Brain microvascular endothelial cell (primary cell): ENCODE measurements around the gene APCDD1.
"Not testable (repeated sequence)": the region's sequence is repeated elsewhere in the genome, so short reads cannot be mapped to it uniquely, and the experiment has no call there.

Experiments used
- DNase-seq: peaks from one replicate; pipeline ENCODE4 v3.0.0-alpha.2; 2020
- H3K27ac ChIP-seq: fragments of 250-450 bp; sonication (Bioruptor Pico); 2 replicates; pipeline ENCODE4 v1.5.1; 2020; ENCODE audit warnings: mild to moderate bottlenecking, moderate library complexity
- H3K27me3 ChIP-seq: fragments of 250-450 bp; sonication (Bioruptor Pico); replicated peaks from 2 replicates; pipeline ENCODE4 v1.5.1; 2020; ENCODE audit warnings: mild to moderate bottlenecking
- H3K36me3 ChIP-seq: fragments of 250-450 bp; sonication (Bioruptor Pico); replicated peaks from 2 replicates; pipeline ENCODE4 v1.5.1; 2020; ENCODE audit warnings: mild to moderate bottlenecking
- H3K4me3 ChIP-seq: 2 replicates; pipeline ENCODE4 v1.5.1; 2011; ENCODE audit warnings: low read depth, mild to moderate bottlenecking, control low read depth, low read length, moderate library complexity
- CTCF ChIP-seq: IDR thresholded peaks from 2 replicates; pipeline ENCODE4 v1.5.1; 2011; ENCODE audit warnings: low read depth, mild to moderate bottlenecking, moderate library complexity, low read length, control low read depth, inconsistent platforms; ENCODE audit errors: missing control alignments
- in situ Hi-C: cut with HindIII; loops from 2 replicates; pipeline ENCODE4 v1.10.0; 2017; ENCODE audit warnings: low sequenced_read_pairs, low pct_ligation_motif_present

Gene APCDD1

DNA sequence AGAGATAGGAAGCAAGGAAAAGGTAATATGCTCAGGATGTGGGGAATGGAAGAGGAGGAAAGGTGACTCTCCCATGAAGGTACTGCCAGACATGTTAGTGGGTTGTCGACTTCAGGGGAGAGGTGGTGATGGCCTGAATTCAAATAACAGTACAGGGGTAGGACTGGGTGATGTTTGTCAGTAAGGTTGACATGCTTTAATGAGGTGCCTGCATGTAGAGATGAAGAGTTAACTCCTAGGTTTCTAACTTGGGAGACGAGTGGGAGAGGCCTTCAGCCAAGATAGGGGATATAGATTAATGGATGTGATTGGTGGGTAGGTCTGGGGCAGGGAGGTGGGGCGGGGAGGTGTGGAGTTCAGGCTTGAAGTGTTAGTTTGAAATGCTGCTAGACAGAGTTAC lies 74.0 kb downstream of the APCDD1 start:
- Histone ChIP-seq H3K27me3 (no peaks in the 10 kb centered on the region), H3K4me3 (no peak overlapping the region), H3K27ac (no peak overlapping the region), H3K36me3 (no peaks in the 10 kb centered on the region)
- no peak for TF ChIP-seq CTCF
- in situ Hi-C loops, result no loop called here
- no peak for DNase-seq

DNA sequence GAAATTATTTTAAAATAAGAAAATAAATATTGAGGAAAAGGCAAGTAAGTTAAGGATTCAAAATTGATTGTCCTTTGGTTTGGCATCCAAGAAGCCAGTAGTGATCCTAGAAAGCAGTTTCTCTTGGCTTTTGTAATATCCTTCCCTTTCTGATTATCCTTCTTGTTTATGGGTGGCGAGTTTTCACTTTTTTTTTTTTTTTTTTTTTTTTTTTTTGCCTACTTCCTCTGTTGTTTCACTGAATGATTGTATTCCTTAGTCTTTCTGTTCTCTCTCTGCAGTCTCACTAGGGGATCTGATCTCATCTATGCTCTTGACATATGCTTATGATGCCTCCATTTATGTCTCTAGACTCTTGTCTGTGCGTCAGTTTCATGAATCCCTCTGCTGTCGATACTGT lies 75.6 kb downstream of the APCDD1 start:
- H3K36me3 ChIP-seq, result no peaks in the 10 kb centered on the region
- no peak for DNase-seq
- in situ Hi-C loops, result no loop called here
- H3K27ac ChIP-seq, result no peak overlapping the region
- TF ChIP-seq CTCF, result no peak
- H3K27me3 ChIP-seq, result no peaks in the 10 kb centered on the region
- H3K4me3 ChIP-seq, result no peak overlapping the region

DNA sequence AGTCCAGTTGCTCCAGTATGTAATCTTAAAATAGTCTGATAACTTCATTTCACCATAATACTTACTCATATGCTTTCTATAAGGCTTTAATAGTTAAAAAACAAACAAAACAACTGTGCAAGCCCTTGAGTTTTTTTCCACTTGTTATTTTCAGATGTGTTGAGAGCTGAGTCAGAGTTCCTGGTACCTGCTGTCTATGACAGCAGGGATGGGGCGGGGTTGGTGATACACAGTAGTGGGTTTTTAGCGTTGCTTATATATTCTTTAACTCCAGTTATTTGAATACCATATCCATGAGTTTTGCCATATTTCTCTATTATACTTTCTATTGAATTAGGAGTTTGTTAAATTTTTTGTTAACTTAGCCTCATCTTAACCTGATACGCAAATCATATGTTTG lies 76.4 kb downstream of the APCDD1 start:
- DNase-seq, result no peak
- Histone ChIP-seq H3K4me3 (no peak overlapping the region), H3K27me3 (no peaks in the 10 kb centered on the region), H3K36me3 (no peaks in the 10 kb centered on the region), H3K27ac (no peak overlapping the region)
- TF ChIP-seq CTCF, result no peak
- in situ Hi-C loops, result no loop called here

DNA sequence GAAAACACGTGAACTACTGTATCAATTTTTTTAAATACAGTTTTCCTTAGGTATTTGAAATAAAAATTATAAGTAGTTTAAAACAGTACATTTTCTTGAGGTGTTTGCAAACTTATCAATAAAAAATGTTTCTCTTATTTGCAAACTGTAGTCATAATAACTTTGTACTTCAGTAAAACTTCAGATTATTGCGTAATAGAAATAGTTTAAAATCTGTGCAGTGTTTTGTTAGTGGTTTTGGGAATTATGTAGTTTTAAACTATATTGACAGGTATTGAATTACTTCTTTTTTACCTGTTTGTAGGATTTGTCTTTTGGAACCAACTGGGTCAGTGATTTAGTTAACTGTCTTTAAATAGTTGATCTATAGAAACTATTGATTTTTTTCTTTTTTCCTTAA lies 78.7 kb downstream of the APCDD1 start:
- no peak overlapping the region for H3K27ac ChIP-seq
- in situ Hi-C loops, result no loop called here

GRCh38 chr18:10536280-10536679 lies 81.8 kb downstream of the APCDD1 start:
- peak; percentile 41 for DNase-seq
- H3K27ac ChIP-seq, result peak overlapping the region; percentile 40
- peaks cover 22% of the 10 kb centered on the region for H3K36me3 ChIP-seq
- H3K4me3 ChIP-seq, result no peak overlapping the region
- in situ Hi-C loops, result no loop called here
- TF ChIP-seq CTCF, result no peak
- H3K27me3 ChIP-seq, result no peaks in the 10 kb centered on the region

More for the DNA sequence above, 78.7 kb downstream of the APCDD1 start:
- TF ChIP-seq CTCF, result no peak
- no peak for DNase-seq
- Histone ChIP-seq H3K36me3 (no peaks in the 10 kb centered on the region), H3K4me3 (no peak overlapping the region), H3K27me3 (no peaks in the 10 kb centered on the region)

DNA sequence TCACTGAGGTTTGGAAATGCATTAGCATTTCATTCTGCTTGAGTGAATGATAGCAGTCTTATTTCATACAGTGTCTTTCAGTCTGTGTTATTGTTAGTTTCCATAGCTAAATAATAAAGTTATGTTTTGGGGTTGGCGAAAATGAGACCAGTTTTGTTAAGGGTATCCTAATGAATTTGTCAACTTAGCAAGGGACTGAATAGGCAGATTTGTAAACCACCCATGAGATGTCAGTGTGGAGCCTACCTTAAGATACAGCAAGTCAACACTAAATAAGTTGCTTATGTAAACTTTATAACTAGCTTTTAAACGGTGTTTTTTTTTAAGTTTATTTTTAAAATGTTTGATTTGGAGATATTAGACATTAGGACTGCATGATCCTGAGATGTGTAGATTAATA lies 83.3 kb downstream of the APCDD1 start:
- Histone ChIP-seq H3K27me3 (no peaks in the 10 kb centered on the region), H3K27ac (no peak overlapping the region), H3K36me3 (peaks cover 28% of the 10 kb centered on the region), H3K4me3 (no peak overlapping the region)
- in situ Hi-C loops, result no loop called here
- DNase-seq, result no peak
- no peak for TF ChIP-seq CTCF

DNA sequence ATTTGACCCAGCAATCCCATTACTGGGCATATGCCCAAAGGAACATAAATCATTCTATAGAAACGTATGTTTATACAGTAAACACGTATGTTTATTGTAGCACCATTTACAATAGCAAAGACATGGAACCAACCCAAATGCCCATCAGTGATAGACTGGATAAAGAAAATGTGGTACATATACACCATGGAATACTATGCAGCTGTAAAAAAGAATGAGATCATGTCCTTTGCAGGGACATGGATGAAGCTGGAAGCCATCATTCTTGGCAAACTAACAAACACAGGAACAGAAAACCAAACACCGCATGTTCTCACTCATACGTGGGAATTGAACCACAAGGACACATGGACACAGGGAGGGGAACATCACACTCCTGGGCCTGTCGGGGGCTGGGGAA lies 84.7 kb downstream of the APCDD1 start:
- in situ Hi-C loops, DNase-seq, H3K4me3 ChIP-seq, H3K27ac ChIP-seq, H3K27me3 ChIP-seq: not testable (repeated sequence)
- H3K36me3 ChIP-seq, result peaks cover 30% of the 10 kb centered on the region
